MM.1S (cell line): ENCODE measurements around the gene CLEC16A.
A peak's percentile ranks its signal among the peaks of the same experiment; 100 is the strongest.

Experiments used
- DNase-seq: peaks from one replicate; pipeline ENCODE4 v3.0.0-alpha.2; 2015
- H2AFZ ChIP-seq: fragments of 300-600 bp; sonication (generic); 2 replicates; pipeline ENCODE4 v1.6.0; 2016; ENCODE audit warnings: antibody characterized with exemption, low read length
- H3F3A ChIP-seq: fragments of 300-600 bp; sonication (generic); 2 replicates; pipeline ENCODE4 v1.6.1; 2016; ENCODE audit warnings: mild to moderate bottlenecking, antibody characterized with exemption, low read length, moderate library complexity, mixed read lengths; ENCODE audit not compliant: insufficient read depth
- H3K27ac ChIP-seq: fragments of 300-600 bp; sonication (generic); 2 replicates; pipeline ENCODE4 v1.5.1; 2016; ENCODE audit warnings: mild to moderate bottlenecking, low read length
- H3K27me3 ChIP-seq: fragments of 300-600 bp; sonication (generic); replicated peaks from 2 replicates; pipeline ENCODE4 v1.6.0; 2016; ENCODE audit warnings: low read length; ENCODE audit not compliant: insufficient read depth
- H3K36me3 ChIP-seq: fragments of 300-600 bp; sonication (generic); replicated peaks from 2 replicates; pipeline ENCODE4 v1.6.1; 2016; ENCODE audit warnings: mild to moderate bottlenecking, low read length, mixed read lengths; ENCODE audit not compliant: insufficient read depth
- H3K4me1 ChIP-seq: fragments of 300-600 bp; sonication (generic); 2 replicates; pipeline ENCODE4 v1.6.1; 2016; ENCODE audit warnings: low read length, mixed read lengths
- H3K4me2 ChIP-seq: fragments of 300-600 bp; sonication (generic); 2 replicates; pipeline ENCODE4 v1.6.0; 2016; ENCODE audit warnings: low read depth, low read length
- H3K4me3 ChIP-seq: fragments of 300-600 bp; sonication (generic); 2 replicates; pipeline ENCODE4 v1.5.1; 2016; ENCODE audit warnings: low read length, mixed read lengths
- H3K79me2 ChIP-seq: fragments of 300-600 bp; sonication (generic); 2 replicates; pipeline ENCODE4 v1.6.1; 2016; ENCODE audit warnings: mixed run types, low read length, mixed read lengths
- H3K9ac ChIP-seq: fragments of 300-600 bp; sonication (generic); 2 replicates; pipeline ENCODE4 v1.6.1; 2016; ENCODE audit warnings: low read length, mixed read lengths
- H3K9me2 ChIP-seq: fragments of 300-600 bp; sonication (generic); replicated peaks from 2 replicates; pipeline ENCODE4 v1.6.1; 2016; ENCODE audit warnings: mild to moderate bottlenecking, low read length, mixed read lengths; ENCODE audit not compliant: insufficient read depth
- H3K9me3 ChIP-seq: fragments of 300-600 bp; sonication (generic); replicated peaks from 2 replicates; pipeline ENCODE4 v1.6.1; 2016; ENCODE audit warnings: mild to moderate bottlenecking, low read length, mixed read lengths; ENCODE audit not compliant: insufficient read depth
- H4K20me1 ChIP-seq: fragments of 300-600 bp; sonication (generic); 2 replicates; pipeline ENCODE4 v1.6.1; 2016; ENCODE audit warnings: mild to moderate bottlenecking, low read length, moderate library complexity, mixed read lengths; ENCODE audit not compliant: insufficient read depth
- CTCF ChIP-seq: fragments of 300-600 bp; sonication (generic); IDR thresholded peaks from 2 replicates; pipeline ENCODE4 v1.5.1; 2016; ENCODE audit warnings: antibody characterized with exemption, low read length, mixed read lengths
- EZH2 ChIP-seq: fragments of 300-600 bp; sonication (generic); optimal IDR thresholded peaks from 2 replicates; pipeline ENCODE3; 2017; ENCODE audit warnings: low read depth, mild to moderate bottlenecking, antibody characterized with exemption, low read length, mixed read lengths
- EZH2phosphoT487 ChIP-seq: fragments of 300-600 bp; sonication (generic); IDR thresholded peaks from 2 replicates; pipeline ENCODE4 v1.6.1; 2018; ENCODE audit warnings: antibody characterized with exemption, low read length

CLEC16A gene

GRCh38 chr16:10983159-10983558 is 38.8 kb downstream of the CLEC16A start:
- H3K9me3 ChIP-seq, result no peaks in the 10 kb centered on the region
- peaks cover 14% of the 10 kb centered on the region for H3K4me1 ChIP-seq
- DNase-seq, result no peak
- no peaks in the 10 kb centered on the region for H3K36me3 ChIP-seq
- no peak overlapping the region for H3K9ac ChIP-seq
- H3K27ac ChIP-seq, result peak overlapping the region; percentile 70; the same call in 1 of the 2 replicates
- H3K4me3 ChIP-seq, result no peak overlapping the region
- no peaks in the 10 kb centered on the region for H3K9me2 ChIP-seq
- TF ChIP-seq EZH2 (no peak), EZH2phosphoT487 (no peak), CTCF (peak; percentile 23)
- no peak overlapping the region for H3K4me2 ChIP-seq
- no peaks in the 10 kb centered on the region for H4K20me1 ChIP-seq
- H2AFZ ChIP-seq, result no peak overlapping the region
- H3F3A ChIP-seq, result peaks cover 9% of the 10 kb centered on the region; the same call in 1 of the 2 replicates
- H3K79me2 ChIP-seq, result no peaks in the 10 kb centered on the region
- no peaks in the 10 kb centered on the region for H3K27me3 ChIP-seq

GRCh38 chr16:10984509-10984908 is 40.1 kb downstream of the CLEC16A start:
- Histone ChIP-seq H3K9ac (no peak overlapping the region), H3K4me2 (no peak overlapping the region), H3K4me3 (no peak overlapping the region), H3K4me1 (peaks cover 14% of the 10 kb centered on the region), H3K9me2 (no peaks in the 10 kb centered on the region), H3K27ac (peak overlapping the region; percentile 70; the same call in 1 of the 2 replicates), H3F3A (peaks cover 9% of the 10 kb centered on the region; the same call in 1 of the 2 replicates), H3K36me3 (no peaks in the 10 kb centered on the region), H3K79me2 (no peaks in the 10 kb centered on the region), H2AFZ (no peak overlapping the region), H3K27me3 (no peaks in the 10 kb centered on the region), H3K9me3 (no peaks in the 10 kb centered on the region), H4K20me1 (no peaks in the 10 kb centered on the region)
- TF ChIP-seq EZH2phosphoT487 (no peak), CTCF (no peak), EZH2 (no peak)
- DNase-seq, result peak; percentile 87

- Histone ChIP-seq H3K9me2 (no peaks in the 10 kb centered on the region), H2AFZ (no peak overlapping the region), H4K20me1 (no peaks in the 10 kb centered on the region), H3K27me3 (no peaks in the 10 kb centered on the region), H3K36me3 (no peaks in the 10 kb centered on the region), H3K4me3 (no peak overlapping the region), H3K9ac (no peak overlapping the region), H3K4me2 (no peak overlapping the region), H3K9me3 (no peaks in the 10 kb centered on the region), H3K27ac (no peak overlapping the region), H3F3A (peaks cover 9% of the 10 kb centered on the region; the same call in 1 of the 2 replicates), H3K4me1 (peaks cover 14% of the 10 kb centered on the region), H3K79me2 (no peaks in the 10 kb centered on the region)
- DNase-seq, result no peak
- no peak for TF ChIP-seq EZH2phosphoT487
- TF ChIP-seq EZH2, result no peak
- TF ChIP-seq CTCF, result no peak
Observed at GRCh38 chr16:10987361-10988163, 43.2 kb downstream of the CLEC16A start.
